COLO668 (cell line): ENCODE results near the gene PRR23E.

Experiments
- DNase-seq: peaks from one replicate; lab custom pipeline; 2025; ENCODE audit not compliant: unreplicated experiment; lab: John Stamatoyannopoulos, UW

PRR23E gene

GRCh38 chr3:127207727-127208482 is 15.0 kb downstream of the PRR23E start:
- no peak for DNase-seq

GRCh38 chr3:127208483-127209100 is 15.7 kb downstream of the PRR23E start:
- no peak for DNase-seq

GRCh38 chr3:127209155-127209839 is 16.4 kb downstream of the PRR23E start:
- peak; percentile 2 for DNase-seq

- DNase-seq = no peak
These were observed 17.1 kb downstream of the PRR23E start for GRCh38 chr3:127209840-127210653.

GRCh38 chr3:127210654-127210943 is 17.7 kb downstream of the PRR23E start:
- DNase-seq = no peak

GRCh38 chr3:127211118-127212060 is 18.5 kb downstream of the PRR23E start:
- no peak for DNase-seq

- DNase-seq = no peak
These were observed 19.3 kb downstream of the PRR23E start for GRCh38 chr3:127212231-127212630.

GRCh38 chr3:127212711-127213110 is 19.8 kb downstream of the PRR23E start:
- no peak for DNase-seq

GRCh38 chr3:127213381-127213918 is 20.5 kb downstream of the PRR23E start:
- DNase-seq = no peak

GRCh38 chr3:127214975-127215374 is 22.0 kb downstream of the PRR23E start:
- no peak for DNase-seq

GRCh38 chr3:127215714-127216414 is 22.9 kb downstream of the PRR23E start:
- DNase-seq = no peak

GRCh38 chr3:127216415-127217261 is 23.7 kb downstream of the PRR23E start:
- no peak for DNase-seq

GRCh38 chr3:127217596-127218453 is 24.9 kb downstream of the PRR23E start:
- DNase-seq = no peak

GRCh38 chr3:127218454-127218922 is 25.6 kb downstream of the PRR23E start:
- no peak for DNase-seq

- DNase-seq = no peak
These were observed 27.6 kb downstream of the PRR23E start for GRCh38 chr3:127220497-127220896.

GRCh38 chr3:127221037-127221436 is 28.1 kb downstream of the PRR23E start:
- no peak for DNase-seq

GRCh38 chr3:127221446-127222035 is 28.6 kb downstream of the PRR23E start:
- DNase-seq = no peak
